Esophagus muscularis mucosa (tissue), 4 donors: ENCODE measurements around the gene TENM3. TPM values are rescaled to one million over a fixed set of nuclear protein-coding genes. Genes with fewer than 3 reads are reported as not detected.
A peak's percentile ranks its signal among the peaks of the same experiment; 100 is the strongest.

Experiments
- DNase-seq: peaks from one replicate; pipeline ENCODE4 v3.0.0-alpha.2; 2017; ENCODE audit errors: extremely low spot score
- H3K27ac ChIP-seq, 4 donors: fragments of 200-600 bp; sonication (generic); replicated peaks in 1 of 4; 1 replicate in 3 of 4; 2 replicates in 1 of 4; pipeline ENCODE4 v1.5.1; 2016 to 2019; ENCODE audit warnings: mild to moderate bottlenecking in 1 of 4
- H3K27me3 ChIP-seq, 4 donors: fragments of 200-600 bp; sonication (generic); one replicate each; pipeline versions ENCODE4 v1.5.1 to v1.6.0; 2016 to 2019
- H3K36me3 ChIP-seq, 4 donors: fragments of 200-600 bp; sonication (generic); one replicate each; pipeline ENCODE4 v1.5.1; 2016 to 2019
- H3K4me1 ChIP-seq, 4 donors: fragments of 200-600 bp; sonication (generic); one replicate each; pipeline ENCODE4 v1.5.1; 2016 to 2019
- H3K4me3 ChIP-seq, 4 donors: fragments of 200-600 bp; sonication (generic); 1 replicate in 2 of 4; 2 replicates in 2 of 4; pipeline ENCODE4 v1.5.1; 2016 to 2019; ENCODE audit warnings: mild to moderate bottlenecking in 4 of 4, moderate library complexity in 1 of 4
- H3K9me3 ChIP-seq, 4 donors: fragments of 200-600 bp; sonication (generic); 1 replicate in 3 of 4; 2 replicates in 1 of 4; pipeline ENCODE4 v1.5.1; 2016 to 2019
- EP300 ChIP-seq: sonication (generic); formaldehyde crosslinking; IDR thresholded peaks from one replicate; pipeline ENCODE4 v1.6.1; 2017; ENCODE audit warnings: antibody characterized with exemption
- POLR2A ChIP-seq: fragments of 450-650 bp; IDR thresholded peaks from one replicate; pipeline ENCODE4 v1.6.1; 2017; ENCODE audit warnings: antibody characterized with exemption, moderate library complexity, mild to moderate bottlenecking, low read depth
- POLR2AphosphoS5 ChIP-seq, 2 donors: sonication (generic); formaldehyde crosslinking; IDR thresholded peaks; one replicate each; pipeline ENCODE4 v1.6.1; 2017; ENCODE audit warnings: antibody characterized with exemption in 2 of 2
- WGBS: methylation state at CpG from one replicate; pipeline ENCODE4 v1.1.5; 2018; 5-methylcytosine and 5-hydroxymethylcytosine counted together
- intact Hi-C: fragments of 100-400 bp; cut with DNase I; formaldehyde crosslinking; loops from one replicate; pipeline ENCODE4 v1.15.1; 2023
- total RNA-seq, 4 donors: library from RNA; depleted of rRNA; stranded (reverse); fragments of >200 nt; gene quantifications; one replicate each; pipeline versions ENCODE4 v1.1.0 to v1.2.1, GENCODE V29; 2016
- TF ChIP-seq, protein P1 (sequence below), 3 experiments: fragments of 200-600 bp in 2 of 3; fragments of 450-650 bp in 1 of 3; sonication (generic) in 2 of 3; IDR thresholded peaks; one replicate each; pipeline ENCODE4 v1.5.1; 2017 to 2019; ENCODE audit warnings: antibody characterized with exemption in 3 of 3, mild to moderate bottlenecking in 2 of 3, moderate library complexity in 1 of 3

The TENM3 gene
- total RNA-seq, 4 donors from 2014 or later, result 16.2 to 30.5 (median 28.3) TPM

DNA sequence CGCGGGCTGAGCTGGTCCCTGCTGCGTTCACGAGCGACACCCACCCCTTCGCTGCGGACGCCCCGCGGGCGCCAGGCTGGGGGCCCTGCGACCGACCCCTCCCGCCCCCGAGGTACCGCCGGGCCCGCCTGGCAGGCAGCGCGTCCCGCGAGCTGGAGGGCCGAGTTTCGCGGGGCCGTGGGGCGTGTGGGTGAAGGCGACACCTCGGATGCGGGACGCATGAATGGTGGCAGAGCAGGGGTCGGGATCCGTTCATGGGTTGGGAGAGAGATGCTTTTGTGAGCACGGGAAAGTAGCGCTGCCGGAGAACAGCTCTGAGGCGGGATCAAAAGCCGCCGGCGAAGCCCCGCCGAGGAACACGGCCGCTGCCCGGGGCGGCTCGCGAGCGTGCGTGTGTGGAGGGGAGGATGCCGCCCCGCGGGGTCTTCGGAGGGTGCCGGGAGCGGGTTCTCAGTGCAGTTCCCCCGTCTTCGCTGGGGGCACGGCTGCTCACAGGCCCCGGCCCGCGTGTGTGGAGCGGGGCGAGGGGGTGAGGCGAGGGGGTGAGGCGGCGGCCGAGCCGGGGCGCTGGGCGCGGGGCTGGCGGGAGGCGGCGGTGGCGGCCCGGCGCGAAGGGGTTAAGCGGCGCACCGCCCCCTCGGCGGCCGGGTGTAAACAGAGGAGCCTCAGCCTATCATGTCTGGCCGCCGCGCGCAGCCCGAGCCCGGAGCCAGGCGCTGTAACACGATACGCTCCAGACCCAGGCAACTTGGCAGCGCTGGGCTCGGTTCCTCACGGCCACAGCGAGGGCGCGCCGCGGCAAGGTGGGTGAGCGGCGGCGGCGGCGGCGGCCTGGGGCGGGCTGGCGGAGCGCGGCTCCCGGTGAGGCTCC lies 205.3 kb downstream of the TENM3 start:
- no peaks in the 10 kb centered on the region for H3K36me3 ChIP-seq
- H3K9me3 ChIP-seq, result no peaks in the 10 kb centered on the region
- DNase-seq, result no peak
- peak overlapping the region; percentile 77 to 88 (median 80) for H3K27ac ChIP-seq
- H3K4me3 ChIP-seq, result peak overlapping the region; percentile 63 to 94 (median 89)
- under 1% methylated on average over 65 of the region's 113 CpGs for WGBS
- intact Hi-C loops, result loop anchor here (5.0 kb wide), 1 partner anchor 301 kb away; no protein-coding TSS in a partner anchor
- H3K4me1 ChIP-seq, result peaks cover 8 to 37% (median 29%) of the 10 kb centered on the region in 4 donors
- H3K27me3 ChIP-seq, result peaks cover 0 to 19% (median 0%) of the 10 kb centered on the region in 4 donors
- TF ChIP-seq, protein P1, sequence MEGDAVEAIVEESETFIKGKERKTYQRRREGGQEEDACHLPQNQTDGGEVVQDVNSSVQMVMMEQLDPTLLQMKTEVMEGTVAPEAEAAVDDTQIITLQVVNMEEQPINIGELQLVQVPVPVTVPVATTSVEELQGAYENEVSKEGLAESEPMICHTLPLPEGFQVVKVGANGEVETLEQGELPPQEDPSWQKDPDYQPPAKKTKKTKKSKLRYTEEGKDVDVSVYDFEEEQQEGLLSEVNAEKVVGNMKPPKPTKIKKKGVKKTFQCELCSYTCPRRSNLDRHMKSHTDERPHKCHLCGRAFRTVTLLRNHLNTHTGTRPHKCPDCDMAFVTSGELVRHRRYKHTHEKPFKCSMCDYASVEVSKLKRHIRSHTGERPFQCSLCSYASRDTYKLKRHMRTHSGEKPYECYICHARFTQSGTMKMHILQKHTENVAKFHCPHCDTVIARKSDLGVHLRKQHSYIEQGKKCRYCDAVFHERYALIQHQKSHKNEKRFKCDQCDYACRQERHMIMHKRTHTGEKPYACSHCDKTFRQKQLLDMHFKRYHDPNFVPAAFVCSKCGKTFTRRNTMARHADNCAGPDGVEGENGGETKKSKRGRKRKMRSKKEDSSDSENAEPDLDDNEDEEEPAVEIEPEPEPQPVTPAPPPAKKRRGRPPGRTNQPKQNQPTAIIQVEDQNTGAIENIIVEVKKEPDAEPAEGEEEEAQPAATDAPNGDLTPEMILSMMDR (IDR thresholded peaks at IDR 0.05), result peak in 1 of 3 experiments; percentile 10
- TF ChIP-seq POLR2A (no peak), EP300 (no peak), POLR2AphosphoS5 (IDR thresholded peaks at IDR 0.05) (peak; percentile 79 to 83)

DNA sequence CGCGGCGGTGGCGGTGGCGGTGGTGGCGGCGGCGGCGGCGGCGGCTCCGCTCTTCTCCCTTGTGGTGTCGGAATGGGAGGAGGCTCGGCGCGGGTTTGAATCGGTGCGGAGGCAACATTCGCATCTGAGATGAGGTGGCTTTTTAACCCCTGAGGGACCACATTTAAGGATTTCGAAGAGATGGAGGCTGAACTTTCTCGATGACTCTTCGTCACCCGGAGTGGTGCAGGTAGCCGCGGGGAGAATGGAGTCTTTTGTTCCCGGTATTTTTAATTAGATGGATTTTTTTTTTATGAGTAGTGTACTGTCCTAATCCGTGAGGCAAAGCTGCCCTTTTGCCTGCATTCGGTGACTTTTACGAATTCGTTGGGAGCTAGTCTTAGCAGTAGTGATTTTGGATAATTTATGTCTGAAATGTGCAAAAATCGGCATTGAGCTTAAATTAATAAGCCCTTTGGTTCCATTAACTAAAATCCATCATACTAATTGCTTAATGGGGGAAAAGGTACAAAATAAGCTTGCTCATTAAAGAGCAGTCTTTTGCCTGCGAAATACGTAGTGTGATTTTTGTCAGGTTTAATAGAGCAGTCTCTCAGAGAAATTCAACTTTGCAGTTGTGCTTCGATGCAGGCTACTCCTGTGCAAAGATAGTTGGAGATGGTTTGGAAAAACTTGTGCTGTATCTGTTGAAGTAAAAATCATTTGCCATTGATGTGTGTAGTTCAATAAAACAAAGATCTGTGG lies 206.2 kb downstream of the TENM3 start:
- intact Hi-C loops, result loop anchor here (5.0 kb wide), 1 partner anchor 302 kb away; no protein-coding TSS in a partner anchor
- TF ChIP-seq EP300 (no peak), POLR2AphosphoS5 (IDR thresholded peaks at IDR 0.05) (no peak)
- DNase-seq, result no peak
- Histone ChIP-seq H3K27ac (peak overlapping the region; percentile 73 to 88 (median 80)), H3K4me3 (peak overlapping the region; percentile 63 to 94 (median 89)), H3K9me3 (no peaks in the 10 kb centered on the region), H3K36me3 (no peaks in the 10 kb centered on the region), H3K4me1 (peaks cover 8 to 46% (median 35%) of the 10 kb centered on the region in 4 donors), H3K27me3 (peaks cover 0 to 19% (median 0%) of the 10 kb centered on the region in 4 donors)
- 2% methylated on average over 20 of the region's 34 CpGs for WGBS

DNA sequence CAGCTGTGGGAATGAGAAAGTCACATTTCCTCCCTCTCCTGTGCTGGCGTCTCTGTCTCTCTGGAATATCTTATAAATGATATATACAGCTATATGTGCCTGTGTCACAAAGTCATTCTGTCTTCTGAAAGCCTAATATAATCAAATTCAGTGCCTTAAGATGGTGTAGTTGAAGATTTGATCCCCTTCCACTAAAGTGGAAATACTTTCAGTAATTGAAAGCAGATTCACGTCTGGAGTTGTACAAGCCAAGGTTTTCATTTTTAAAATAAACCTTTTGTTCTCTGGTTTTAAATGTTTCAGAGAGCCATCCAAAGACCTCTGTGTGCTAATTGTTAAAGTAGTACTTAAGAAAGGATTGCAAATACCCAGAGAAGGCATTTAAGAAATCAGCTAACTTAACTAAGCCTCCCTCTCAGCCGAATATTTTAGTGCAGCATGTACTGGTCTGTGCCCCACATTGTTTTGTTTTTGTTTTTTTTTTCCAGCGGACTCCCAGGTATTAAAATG lies 206.8 kb downstream of the TENM3 start:
- peak overlapping the region; percentile 16 to 88 (median 80) for H3K27ac ChIP-seq
- intact Hi-C loops, result loop anchor here (5.0 kb wide), 1 partner anchor 303 kb away; no protein-coding TSS in a partner anchor
- 8% methylated on average over 4 of the region's 4 CpGs for WGBS

DNA sequence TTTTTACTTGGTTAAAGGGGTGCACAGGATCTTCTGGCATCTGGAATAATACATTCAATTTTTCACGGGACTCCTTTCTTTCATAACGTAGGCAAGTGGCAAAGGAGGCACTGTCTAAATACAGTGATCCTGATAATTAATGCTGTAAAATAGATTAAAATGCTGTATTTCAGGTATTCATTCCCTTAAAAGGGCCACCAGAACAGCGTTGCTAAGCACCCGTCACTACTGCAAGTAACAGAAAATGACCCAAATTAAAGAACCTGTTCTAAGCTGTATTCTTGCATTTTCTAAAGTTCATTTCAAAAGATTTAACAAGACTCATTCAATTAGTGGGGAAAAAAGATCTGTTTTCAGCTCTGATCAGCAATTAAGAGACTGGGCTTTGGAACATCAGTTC lies 208.2 kb downstream of the TENM3 start:
- 82% methylated on average over 4 of the region's 4 CpGs for WGBS
- intact Hi-C loops, result no loop called here
- no peak overlapping the region for H3K4me3 ChIP-seq
- no peaks in the 10 kb centered on the region for H3K9me3 ChIP-seq
- H3K27ac ChIP-seq, result no peak overlapping the region
- TF ChIP-seq POLR2AphosphoS5 (IDR thresholded peaks at IDR 0.05), result no peak
- TF ChIP-seq, protein P1 (IDR thresholded peaks at IDR 0.05), result no peak
- no peak for TF ChIP-seq EP300
- TF ChIP-seq POLR2A, result no peak
- H3K27me3 ChIP-seq, result peaks cover 0 to 19% (median 0%) of the 10 kb centered on the region in 4 donors
- H3K4me1 ChIP-seq, result peaks cover 8 to 55% (median 39%) of the 10 kb centered on the region in 4 donors
- no peak for DNase-seq
- no peaks in the 10 kb centered on the region for H3K36me3 ChIP-seq

More for the DNA sequence above, 206.8 kb downstream of the TENM3 start:
- Histone ChIP-seq H3K27me3 (peaks cover 0 to 19% (median 0%) of the 10 kb centered on the region in 4 donors), H3K4me1 (peaks cover 8 to 52% (median 39%) of the 10 kb centered on the region in 4 donors), H3K9me3 (no peaks in the 10 kb centered on the region), H3K36me3 (no peaks in the 10 kb centered on the region), H3K4me3 (peak overlapping the region; percentile 63 to 94 (median 89))
- DNase-seq, result no peak
- TF ChIP-seq, protein P1 (IDR thresholded peaks at IDR 0.05), result no peak
- TF ChIP-seq EP300, result no peak
- no peak for TF ChIP-seq POLR2AphosphoS5 (IDR thresholded peaks at IDR 0.05)
- no peak for TF ChIP-seq POLR2A
